HG03342 (cell line): ENCODE data around the gene SORCS2.

Experiments used
- ATAC-seq: cut with Tn5 transposase; IDR thresholded peaks from one replicate; pipeline ENCODE4 v1.9.1; 2021; ENCODE audit warnings: mild to moderate bottlenecking, moderate library complexity; ENCODE audit not compliant: unreplicated experiment

Gene SORCS2

GRCh38 chr4:7366180-7366945 lies 174.0 kb downstream of the SORCS2 start:
- ATAC-seq: no peak

GRCh38 chr4:7366954-7367353 lies 174.6 kb downstream of the SORCS2 start:
- no peak for ATAC-seq

- ATAC-seq: no peak
Observed at GRCh38 chr4:7367406-7367805, 175.1 kb downstream of the SORCS2 start.

- no peak for ATAC-seq
Observed at GRCh38 chr4:7367864-7368277, 175.5 kb downstream of the SORCS2 start.

- ATAC-seq: no peak
Observed at GRCh38 chr4:7368296-7368695, 176.0 kb downstream of the SORCS2 start.

GRCh38 chr4:7369511-7369910 lies 177.2 kb downstream of the SORCS2 start:
- ATAC-seq: no peak

- no peak for ATAC-seq
Observed at GRCh38 chr4:7370038-7370437, 177.7 kb downstream of the SORCS2 start.

- no peak for ATAC-seq
Observed at GRCh38 chr4:7371210-7371941, 179.0 kb downstream of the SORCS2 start.

GRCh38 chr4:7372673-7373072 lies 180.3 kb downstream of the SORCS2 start:
- no peak for ATAC-seq

GRCh38 chr4:7374571-7374970 lies 182.2 kb downstream of the SORCS2 start:
- no peak for ATAC-seq

GRCh38 chr4:7375427-7375826 lies 183.1 kb downstream of the SORCS2 start:
- no peak for ATAC-seq

- ATAC-seq: no peak
Observed at GRCh38 chr4:7377223-7377865, 185.0 kb downstream of the SORCS2 start.

- no peak for ATAC-seq
Observed at GRCh38 chr4:7379186-7379585, 186.8 kb downstream of the SORCS2 start.

- ATAC-seq: no peak
Observed at GRCh38 chr4:7379719-7380118, 187.4 kb downstream of the SORCS2 start.

GRCh38 chr4:7381221-7381889 lies 189.0 kb downstream of the SORCS2 start:
- no peak for ATAC-seq

GRCh38 chr4:7381890-7382633 lies 189.7 kb downstream of the SORCS2 start:
- no peak for ATAC-seq

- no peak for ATAC-seq
Observed at GRCh38 chr4:7382634-7383014, 190.3 kb downstream of the SORCS2 start.

- no peak for ATAC-seq
Observed at GRCh38 chr4:7383266-7383665, 190.9 kb downstream of the SORCS2 start.

- ATAC-seq: no peak
Observed at GRCh38 chr4:7384003-7384928, 191.9 kb downstream of the SORCS2 start.
